Esophagus muscularis mucosa (tissue), 4 donors: Measurements from ENCODE around the gene OR2AE1.

Source experiments
- CTCF ChIP-seq, 3 experiments: fragments of 200-600 bp in 2 of 3; fragments of 450-650 bp in 1 of 3; sonication (generic) in 2 of 3; IDR thresholded peaks; one replicate each; pipeline ENCODE4 v1.5.1; 2017 to 2019; ENCODE audit warnings: antibody characterized with exemption in 3 of 3, mild to moderate bottlenecking in 2 of 3, moderate library complexity in 1 of 3
- EP300 ChIP-seq: sonication (generic); formaldehyde crosslinking; IDR thresholded peaks from one replicate; pipeline ENCODE4 v1.6.1; 2017; ENCODE audit warnings: antibody characterized with exemption
- POLR2A ChIP-seq: fragments of 450-650 bp; IDR thresholded peaks from one replicate; pipeline ENCODE4 v1.6.1; 2017; ENCODE audit warnings: antibody characterized with exemption, moderate library complexity, mild to moderate bottlenecking, low read depth
- POLR2AphosphoS5 ChIP-seq, 2 donors: sonication (generic); formaldehyde crosslinking; IDR thresholded peaks; one replicate each; pipeline ENCODE4 v1.6.1; 2017; ENCODE audit warnings: antibody characterized with exemption in 2 of 2

DNA sequence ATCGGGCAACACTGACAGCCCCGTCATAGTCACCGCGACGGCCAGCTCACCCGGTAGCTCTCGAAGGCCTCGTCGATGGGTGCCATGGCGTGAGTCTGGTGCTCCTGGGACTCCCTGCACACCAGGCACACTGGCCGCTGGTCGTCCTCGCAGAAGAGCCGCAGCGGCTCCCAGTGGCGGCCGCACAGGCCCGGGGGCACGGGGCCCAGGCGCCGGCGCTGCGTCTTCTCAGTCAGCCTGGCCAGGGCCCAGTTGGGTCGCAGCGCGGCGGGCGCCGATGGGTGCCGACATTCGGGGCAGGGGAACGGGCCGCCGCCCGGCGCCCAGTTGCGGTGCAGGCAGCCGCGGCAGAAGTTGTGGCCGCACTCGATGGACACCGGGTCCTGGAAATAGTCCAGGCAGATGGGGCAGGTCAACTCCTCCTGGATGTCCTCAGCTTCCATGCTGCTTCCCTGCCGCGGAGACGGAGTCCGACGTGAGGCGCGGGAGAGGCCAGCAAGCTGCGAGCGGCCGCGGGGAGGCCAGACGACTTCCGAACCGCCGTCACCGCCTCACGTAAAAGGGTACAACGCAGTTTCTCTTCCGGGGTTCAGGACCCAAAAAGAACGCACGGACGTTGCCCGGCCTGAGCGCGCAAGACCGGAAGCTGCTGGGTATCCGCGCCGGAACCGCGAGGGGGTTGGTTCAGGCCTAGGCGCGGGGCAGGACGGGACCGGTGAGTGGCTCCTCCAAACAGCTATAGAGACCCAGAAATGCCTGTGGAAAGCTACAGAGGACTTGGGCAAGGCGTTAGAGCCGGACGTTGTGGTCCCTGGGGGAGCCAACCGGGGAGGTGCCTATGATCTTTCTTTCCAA, 42.4 kb upstream of the OR2AE1 start, which contains the start of gene TRIM4:
- peak in 2 of 3 experiments; percentile 21 to 23 for TF ChIP-seq CTCF (IDR thresholded peaks at IDR 0.05)
- TF ChIP-seq POLR2A, result peak; percentile 83
- TF ChIP-seq POLR2AphosphoS5 (IDR thresholded peaks at IDR 0.05), result peak; percentile 98
- TF ChIP-seq EP300, result no peak
